Measurements from ENCODE around the gene DDX59. TPM values are rescaled to one million over a fixed set of nuclear protein-coding genes. Genes with fewer than 3 reads are reported as not detected.

DDX59 gene
- total and polyA plus RNA-seq, 4 donors = 17.3 to 32.0 (median 25.2) TPM

DNA sequence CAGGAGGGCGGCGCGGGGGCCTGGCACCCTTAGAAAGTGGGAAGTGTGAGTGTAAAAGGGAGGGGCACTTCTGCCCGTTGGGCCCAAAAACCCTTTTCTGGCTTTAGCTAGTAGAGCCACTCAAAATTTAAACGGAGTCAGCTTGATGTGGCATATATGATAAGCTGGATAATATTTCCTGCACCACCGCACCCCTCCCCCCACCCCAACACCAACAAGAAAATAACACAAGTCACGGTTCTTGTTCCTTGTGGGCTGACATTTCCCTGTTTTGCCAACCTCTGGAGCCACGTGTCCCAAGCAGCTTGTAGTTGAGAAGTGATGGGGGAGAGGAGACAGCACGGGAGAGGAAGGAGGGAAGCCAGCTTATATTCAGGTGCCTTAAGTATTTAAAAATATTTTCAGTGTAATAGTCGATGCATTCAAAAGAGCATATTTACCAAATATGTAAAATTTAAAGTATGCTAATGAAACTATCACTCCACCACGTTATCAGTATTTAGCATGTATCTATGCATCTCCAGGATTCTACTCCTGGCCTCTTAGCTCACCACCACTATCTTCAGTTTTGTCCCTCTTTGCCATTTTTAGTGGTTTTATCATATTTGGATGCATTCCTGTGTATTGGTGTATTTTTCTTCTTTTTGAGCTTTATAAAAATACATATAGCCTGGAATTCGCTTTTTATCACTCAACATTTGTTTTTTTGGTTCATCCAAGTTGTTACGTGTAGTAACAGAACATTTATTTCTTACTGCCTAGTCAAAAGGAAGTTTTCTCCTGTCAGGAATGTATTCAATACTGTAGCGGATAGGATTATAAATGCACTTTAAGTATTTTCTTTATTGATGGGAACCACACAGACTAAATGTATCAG is 773 bp upstream of the DDX59 start:
- Histone ChIP-seq H3K36me3 (ENCODE audit: control insufficient read depth in 4 of 4, insufficient read depth in 4 of 4, low read length in 4 of 4) (peaks cover 0 to 2% (median 0%) of the 10 kb centered on the region in 4 donors), H3K9ac (ENCODE audit: insufficient read depth in 1 of 2, low read length in 2 of 2) (peak overlapping the region; percentile 78 to 92), H3K4me1 (ENCODE audit: control insufficient read depth in 5 of 5, insufficient read depth in 5 of 5, low read length in 5 of 5) (peaks cover 0 to 26% (median 0%) of the 10 kb centered on the region in 5 donors), H3K27me3 (ENCODE audit: control insufficient read depth in 3 of 3, insufficient read depth in 3 of 3, low read length in 2 of 3) (no peaks in the 10 kb centered on the region), H3K9me3 (ENCODE audit: control insufficient read depth in 4 of 4, insufficient read depth in 3 of 4, low read length in 3 of 4) (no peaks in the 10 kb centered on the region), H3K4me3 (peak overlapping the region; percentile 33), H3K27ac (ENCODE audit: low read depth in 1 of 2, low read length in 1 of 2) (peak overlapping the region; percentile 90 to 95)
- TF ChIP-seq, protein P1, sequence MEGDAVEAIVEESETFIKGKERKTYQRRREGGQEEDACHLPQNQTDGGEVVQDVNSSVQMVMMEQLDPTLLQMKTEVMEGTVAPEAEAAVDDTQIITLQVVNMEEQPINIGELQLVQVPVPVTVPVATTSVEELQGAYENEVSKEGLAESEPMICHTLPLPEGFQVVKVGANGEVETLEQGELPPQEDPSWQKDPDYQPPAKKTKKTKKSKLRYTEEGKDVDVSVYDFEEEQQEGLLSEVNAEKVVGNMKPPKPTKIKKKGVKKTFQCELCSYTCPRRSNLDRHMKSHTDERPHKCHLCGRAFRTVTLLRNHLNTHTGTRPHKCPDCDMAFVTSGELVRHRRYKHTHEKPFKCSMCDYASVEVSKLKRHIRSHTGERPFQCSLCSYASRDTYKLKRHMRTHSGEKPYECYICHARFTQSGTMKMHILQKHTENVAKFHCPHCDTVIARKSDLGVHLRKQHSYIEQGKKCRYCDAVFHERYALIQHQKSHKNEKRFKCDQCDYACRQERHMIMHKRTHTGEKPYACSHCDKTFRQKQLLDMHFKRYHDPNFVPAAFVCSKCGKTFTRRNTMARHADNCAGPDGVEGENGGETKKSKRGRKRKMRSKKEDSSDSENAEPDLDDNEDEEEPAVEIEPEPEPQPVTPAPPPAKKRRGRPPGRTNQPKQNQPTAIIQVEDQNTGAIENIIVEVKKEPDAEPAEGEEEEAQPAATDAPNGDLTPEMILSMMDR (IDR thresholded peaks at IDR 0.05; ENCODE audit: control extremely low read depth, extremely low read depth) = no peak
- 16 to 17% methylated on average over 14 of the region's 14 CpGs for WGBS, 2 donors
- DNase-seq (peak in 1 of 3 donors; percentile 81), ATAC-seq (ENCODE audit: insufficient read depth, low FRiP score) (peak; percentile 24)

DNA sequence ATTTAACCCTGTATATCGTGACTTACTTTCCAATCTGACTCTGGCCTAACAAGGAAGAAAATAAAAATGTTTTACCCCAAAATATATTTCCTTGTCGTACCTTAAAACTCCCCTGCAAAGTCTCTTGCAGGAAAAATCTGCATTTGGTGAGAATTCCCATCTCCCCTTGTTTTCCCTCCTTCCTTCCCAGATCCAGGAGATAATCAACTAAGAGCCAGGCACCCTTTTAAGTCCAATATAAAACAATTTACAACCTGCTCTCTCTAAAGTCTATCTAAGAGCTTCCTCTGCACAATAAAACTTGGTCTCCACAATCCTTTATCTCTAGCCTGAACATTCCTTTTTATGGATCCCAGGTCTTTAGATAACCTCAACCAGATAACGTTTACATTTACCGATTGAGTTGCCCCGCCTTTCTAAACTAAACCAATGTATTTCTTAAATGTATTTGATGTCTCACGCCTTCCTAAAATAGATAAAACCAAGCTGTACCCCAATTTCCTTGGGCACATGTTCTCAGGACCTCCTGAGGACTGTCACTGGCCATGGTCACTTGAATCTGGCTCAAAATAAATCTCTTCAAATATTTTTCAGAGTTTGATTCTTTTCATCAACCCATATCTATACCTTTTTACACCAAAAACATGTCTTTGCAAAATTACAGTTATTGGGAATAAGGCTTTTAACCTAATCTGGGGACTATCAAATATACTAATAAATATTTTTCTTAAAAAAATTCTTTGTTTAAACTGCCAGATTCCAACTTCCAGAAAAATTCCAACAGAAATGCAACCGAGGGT is 993 bp downstream of the DDX59 start:
- H3K4me1 ChIP-seq (ENCODE audit: control insufficient read depth in 5 of 5, insufficient read depth in 5 of 5, low read length in 5 of 5) = peaks cover 0 to 27% (median 0%) of the 10 kb centered on the region in 5 donors
- peak overlapping the region; percentile 99 to 100 for H3K27ac ChIP-seq (ENCODE audit: low read depth in 1 of 2, low read length in 1 of 2)
- DNase-seq (peak in 1 of 3 donors; percentile 26), ATAC-seq (ENCODE audit: insufficient read depth, low FRiP score) (no peak)
- peak overlapping the region; percentile 59 to 85 for H3K9ac ChIP-seq (ENCODE audit: insufficient read depth in 1 of 2, low read length in 2 of 2)
- H3K36me3 ChIP-seq (ENCODE audit: control insufficient read depth in 4 of 4, insufficient read depth in 4 of 4, low read length in 4 of 4) = peaks cover 2 to 6% (median 4%) of the 10 kb centered on the region in 4 donors
- no peaks in the 10 kb centered on the region for H3K27me3 ChIP-seq (ENCODE audit: control insufficient read depth in 3 of 3, insufficient read depth in 3 of 3, low read length in 2 of 3)
- TF ChIP-seq, protein P1 (IDR thresholded peaks at IDR 0.05; ENCODE audit: control extremely low read depth, extremely low read depth) = no peak
- H3K9me3 ChIP-seq (ENCODE audit: control insufficient read depth in 4 of 4, insufficient read depth in 3 of 4, low read length in 3 of 4) = no peaks in the 10 kb centered on the region
- 35 to 38% methylated on average over 7 of the region's 7 CpGs for WGBS, 2 donors
- H3K4me3 ChIP-seq = no peak overlapping the region

DNA sequence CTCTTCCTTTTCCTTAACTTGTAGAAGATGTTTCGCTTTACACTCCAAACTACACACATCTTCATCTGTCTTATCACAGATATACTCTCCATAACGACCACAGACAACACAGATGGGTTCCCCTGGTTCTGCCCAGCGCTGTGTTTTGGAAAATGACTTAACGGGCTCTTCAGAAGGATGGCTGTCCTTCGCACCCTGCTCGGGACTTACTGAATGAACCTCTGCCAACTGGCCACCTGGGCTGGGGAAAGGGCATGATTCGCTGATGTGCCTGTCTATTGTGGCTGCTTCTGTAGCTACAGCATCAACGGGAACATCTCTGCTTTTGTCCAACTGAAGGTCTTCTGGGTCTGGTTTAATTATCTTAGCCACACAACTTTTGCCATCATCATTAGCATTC is 3.4 kb downstream of the DDX59 start:
- Histone ChIP-seq H3K9ac (ENCODE audit: insufficient read depth in 1 of 2, low read length in 2 of 2) (peak overlapping the region in 1 of 2 donors; percentile 1), H3K9me3 (ENCODE audit: control insufficient read depth in 4 of 4, insufficient read depth in 3 of 4, low read length in 3 of 4) (no peaks in the 10 kb centered on the region), H3K4me3 (no peak overlapping the region), H3K27ac (ENCODE audit: low read depth in 1 of 2, low read length in 1 of 2) (peak overlapping the region; percentile 27 to 38), H3K27me3 (ENCODE audit: control insufficient read depth in 3 of 3, insufficient read depth in 3 of 3, low read length in 2 of 3) (no peaks in the 10 kb centered on the region), H3K4me1 (ENCODE audit: control insufficient read depth in 5 of 5, insufficient read depth in 5 of 5, low read length in 5 of 5) (peaks cover 0 to 27% (median 0%) of the 10 kb centered on the region in 5 donors), H3K36me3 (ENCODE audit: control insufficient read depth in 4 of 4, insufficient read depth in 4 of 4, low read length in 4 of 4) (peaks cover 4 to 21% (median 13%) of the 10 kb centered on the region in 4 donors)
- ATAC-seq (ENCODE audit: insufficient read depth, low FRiP score) (no peak), DNase-seq (no peak)
- 77 to 83% methylated on average over 8 of the region's 8 CpGs for WGBS, 2 donors
- TF ChIP-seq, protein P1 (IDR thresholded peaks at IDR 0.05; ENCODE audit: control extremely low read depth, extremely low read depth) = no peak

Measured in lung (tissue), 12 donors.